HL-60/S4 treated with retinoic acid at 250 ng/mL for 4 days and 3 days (cell line): Measurements from ENCODE around the gene FER.
"Not testable (repeated sequence)": the region's sequence is repeated elsewhere in the genome, so short reads cannot be mapped to it uniquely, and the experiment has no call there.

ENCODE experiments used
- in situ Hi-C: fragments of 300-500 bp; cut with MboI; formaldehyde crosslinking; loops from 2 replicates; pipeline ENCODE4 v1.7.0; 2022; ENCODE audit warnings: low sequenced_read_pairs

FER gene

DNA sequence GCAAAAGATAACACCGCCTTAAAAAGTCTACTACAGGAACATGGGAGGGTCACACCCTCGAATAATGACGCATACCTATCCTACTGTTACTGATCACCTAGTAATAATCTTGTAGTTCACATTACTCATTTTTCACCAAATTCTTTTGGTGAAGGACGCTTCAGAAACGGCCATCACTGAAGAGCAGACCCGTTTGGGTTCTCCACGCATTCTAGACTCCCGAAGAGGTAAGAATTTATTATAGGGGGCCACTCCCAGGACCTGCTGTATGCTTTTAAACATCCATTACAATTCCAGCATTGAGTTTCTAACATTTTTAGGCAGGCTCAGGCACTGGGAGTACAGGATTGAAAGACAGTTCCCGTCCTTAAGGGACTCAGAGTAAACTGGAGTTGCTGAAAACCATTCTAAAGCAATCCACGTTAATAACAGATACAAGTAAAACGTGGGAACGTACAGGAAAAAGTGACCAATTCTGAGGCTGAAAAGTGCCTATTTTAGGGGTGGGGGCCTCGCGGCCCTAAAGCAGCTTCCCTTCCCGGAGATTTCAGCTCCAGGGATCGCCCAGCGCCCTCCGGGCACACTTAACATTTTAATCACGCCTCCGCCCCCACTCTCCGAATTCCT lies at the start of gene FER:
TSS of gene FER (plus strand) at position 124 of the 627 bp plus-strand sequence. CDS start 50,286 bp downstream, outside the sequence.
- in situ Hi-C loops: no loop called here

DNA sequence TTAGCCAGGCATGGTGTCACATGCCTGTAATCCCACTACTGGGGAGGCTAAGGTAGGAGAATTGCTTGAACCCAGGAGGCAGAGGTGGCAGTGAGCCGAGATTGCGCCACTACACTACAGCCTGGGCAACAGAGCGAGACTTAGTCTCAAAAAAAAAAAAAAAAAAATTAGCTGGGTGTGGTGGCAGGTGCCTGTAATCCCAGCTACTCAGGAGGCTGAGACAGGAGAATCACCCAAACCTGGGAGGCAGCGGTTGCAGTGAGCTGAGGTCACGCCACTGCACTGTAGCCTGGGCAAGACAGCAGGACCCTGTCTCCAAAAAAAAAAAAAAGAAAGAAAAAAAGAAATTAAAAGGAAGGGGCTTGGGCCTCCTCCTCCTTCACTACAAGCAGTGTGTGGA lies 47.3 kb upstream of the FER start:
- in situ Hi-C loops: not testable (repeated sequence)

GRCh38 chr5:108700930-108701329 lies 46.8 kb upstream of the FER start:
- in situ Hi-C loops: no loop called here

GRCh38 chr5:108702546-108702945 lies 45.2 kb upstream of the FER start:
- in situ Hi-C loops: no loop called here

GRCh38 chr5:108703313-108703712 lies 44.4 kb upstream of the FER start:
- in situ Hi-C loops: no loop called here

DNA sequence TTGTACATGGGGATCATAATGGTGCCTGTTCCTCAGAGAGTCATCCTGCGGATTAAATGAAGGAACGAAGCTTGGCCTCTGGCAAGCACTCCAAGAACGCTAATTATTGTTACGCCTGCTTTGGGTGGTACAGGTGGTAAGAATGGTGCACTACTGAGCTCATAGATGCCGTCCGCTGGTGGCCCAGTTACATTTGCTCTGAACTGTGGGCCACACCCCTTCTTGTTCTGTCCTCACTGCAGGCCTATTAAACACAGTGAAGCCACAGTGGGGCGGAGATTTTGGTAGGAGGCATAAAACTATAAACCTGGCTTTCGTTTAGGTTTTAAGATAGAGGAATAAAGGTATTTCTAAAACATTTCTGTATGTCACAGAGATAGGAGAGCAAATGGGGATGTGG lies 40.6 kb upstream of the FER start:
- in situ Hi-C loops: no loop called here

DNA sequence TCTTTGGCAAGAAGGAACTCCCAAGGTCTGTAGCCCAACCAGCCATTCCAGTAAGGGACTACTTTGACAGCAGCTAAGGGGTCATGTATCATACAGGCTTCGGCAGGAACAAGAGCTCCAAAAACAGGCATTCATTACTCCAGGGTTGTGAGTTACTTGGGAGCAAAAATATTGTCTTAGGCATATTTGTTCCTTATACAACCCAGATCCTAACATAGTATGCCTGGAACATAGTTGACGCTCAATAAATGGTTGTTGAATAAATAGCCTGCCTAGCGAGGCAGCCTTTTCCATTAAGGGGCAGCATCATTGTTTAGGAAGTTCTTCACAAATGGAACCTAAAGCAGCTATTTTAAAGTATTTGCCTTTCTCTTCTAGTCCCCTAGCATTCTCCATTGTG lies 35.8 kb upstream of the FER start:
- in situ Hi-C loops: no loop called here

DNA sequence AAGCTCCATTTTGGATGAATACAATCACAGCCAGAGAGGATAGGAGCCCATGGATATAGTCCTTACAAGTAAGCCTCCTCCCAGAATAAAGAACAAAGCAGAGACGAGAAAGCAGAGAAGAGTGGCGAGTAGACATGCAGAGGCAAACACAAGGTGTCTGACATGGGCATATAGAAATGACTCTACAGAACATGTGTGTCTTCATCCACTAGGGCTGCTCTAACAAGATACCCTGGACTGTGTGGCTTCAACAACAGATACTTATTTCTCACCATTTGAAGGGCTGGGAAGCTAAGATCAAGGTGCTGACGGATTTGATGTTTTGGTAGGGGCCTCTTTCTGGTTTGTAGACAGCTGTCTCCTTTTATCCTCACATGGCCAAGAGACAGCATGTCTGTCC lies 32.3 kb upstream of the FER start:
- in situ Hi-C loops: no loop called here

DNA sequence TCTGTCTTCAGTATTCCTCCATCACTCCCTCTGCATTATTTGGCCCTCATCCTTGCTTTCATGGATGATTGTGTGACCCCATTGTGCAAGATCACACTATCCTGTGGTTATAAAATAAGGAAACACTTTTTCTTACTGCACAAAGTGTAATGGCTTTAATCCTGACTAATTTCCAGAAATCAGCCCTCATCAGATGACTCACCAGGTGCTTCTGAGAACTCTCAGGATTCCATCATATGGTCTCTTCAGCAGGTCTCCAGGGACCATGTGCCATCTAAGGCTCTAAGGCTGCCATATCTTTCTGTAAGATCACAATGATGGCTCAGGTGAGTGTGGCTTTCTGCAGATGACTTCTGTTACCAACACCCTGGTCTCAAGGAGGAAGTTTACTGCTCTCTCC lies 27.3 kb upstream of the FER start:
- in situ Hi-C loops: no loop called here

GRCh38 chr5:108726446-108727235 lies 21.1 kb upstream of the FER start:
- in situ Hi-C loops: no loop called here

DNA sequence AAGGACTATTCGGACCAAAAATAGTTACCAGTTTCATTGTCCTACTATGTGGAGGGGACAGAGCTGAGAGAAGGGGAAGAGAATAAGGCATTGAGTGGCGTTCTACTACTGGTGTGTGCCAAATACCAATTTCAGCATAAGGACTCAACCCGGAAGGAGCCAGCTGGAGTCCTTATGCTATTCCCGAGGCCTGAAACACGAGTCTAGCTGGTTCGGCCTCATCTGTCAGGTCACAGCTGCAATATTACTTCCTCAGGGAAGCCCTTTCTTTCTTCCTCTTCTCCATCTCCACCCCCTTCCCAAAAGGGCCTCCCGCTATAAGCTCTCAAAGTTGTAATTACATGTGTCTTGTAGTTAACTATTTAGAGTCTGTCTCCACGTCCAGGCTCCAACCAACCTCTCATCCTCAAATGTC lies 20.5 kb upstream of the FER start:
- in situ Hi-C loops: no loop called here

GRCh38 chr5:108727651-108728565 lies 19.8 kb upstream of the FER start:
- in situ Hi-C loops: no loop called here

- in situ Hi-C loops: no loop called here
These were observed 19.0 kb upstream of the FER start for GRCh38 chr5:108728566-108729241.

GRCh38 chr5:108729242-108729615 lies 18.5 kb upstream of the FER start:
- in situ Hi-C loops: no loop called here

- in situ Hi-C loops: no loop called here
These were observed 16.9 kb upstream of the FER start for GRCh38 chr5:108730617-108731340.

DNA sequence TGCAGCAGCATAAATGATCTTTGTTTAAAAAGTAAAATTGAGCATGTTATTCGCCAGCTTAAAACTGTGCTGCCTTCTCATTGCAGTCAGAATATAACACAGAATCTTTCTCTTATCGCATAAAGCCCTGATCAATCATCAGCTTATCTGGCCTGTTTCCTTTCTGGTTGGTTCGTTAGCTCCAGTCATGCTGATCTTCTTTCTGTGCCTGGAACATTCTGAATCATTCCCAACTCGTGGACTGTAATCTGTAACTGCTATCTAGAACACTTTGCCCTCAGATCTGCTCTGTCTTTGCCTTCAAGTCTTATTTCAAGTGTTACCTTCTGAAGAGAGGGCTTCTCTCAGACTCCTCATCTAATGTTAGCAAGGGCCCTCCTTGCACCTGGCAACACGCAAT lies 11.9 kb upstream of the FER start:
- in situ Hi-C loops: no loop called here

- in situ Hi-C loops: no loop called here
These were observed 10.8 kb upstream of the FER start for GRCh38 chr5:108736855-108737254.

DNA sequence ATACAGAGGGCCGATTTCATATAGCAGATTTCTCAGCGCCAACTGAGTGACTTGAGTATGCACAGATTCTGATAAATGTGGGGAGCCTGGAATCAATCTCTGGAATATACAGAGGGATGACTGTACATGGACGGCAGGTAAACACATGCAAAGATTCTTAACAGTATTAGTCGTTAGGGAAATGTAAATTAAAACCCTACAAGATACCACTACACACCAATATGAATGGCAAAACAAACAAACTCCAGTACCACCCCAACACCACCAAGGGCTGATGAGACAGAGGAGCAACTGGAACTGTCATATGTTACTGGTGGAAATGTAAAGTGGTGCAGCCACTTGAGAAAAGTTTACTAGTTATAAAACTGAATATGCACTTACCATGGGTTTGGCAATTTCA lies 8.3 kb upstream of the FER start:
- in situ Hi-C loops: no loop called here

GRCh38 chr5:108739906-108740305 lies 7.8 kb upstream of the FER start:
- in situ Hi-C loops: no loop called here

DNA sequence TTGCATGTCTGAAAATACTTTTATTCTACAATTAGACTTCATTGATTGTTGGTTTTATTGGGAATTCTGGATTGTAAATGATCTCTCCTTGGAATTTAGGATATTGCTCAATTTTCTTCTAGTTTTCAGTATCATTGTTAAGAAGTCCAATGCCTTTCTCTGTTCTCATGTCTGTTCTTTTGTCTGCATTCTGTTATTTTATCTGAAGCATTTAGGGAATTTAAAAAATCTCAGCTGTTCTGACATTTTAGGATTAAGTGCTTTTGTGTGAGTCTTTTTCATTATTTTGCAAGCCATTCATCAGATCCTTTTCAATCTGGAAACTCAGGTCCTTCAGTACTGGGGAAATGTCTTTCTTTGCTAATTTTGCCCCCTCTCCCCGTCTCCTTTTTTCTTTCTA lies 4.4 kb upstream of the FER start:
- in situ Hi-C loops: no loop called here
